HPDE6-E6E7 (cell line): ENCODE measurements around the gene SERPINA7.
"Not testable (repeated sequence)": the region's sequence is repeated elsewhere in the genome, so short reads cannot be mapped to it uniquely, and the experiment has no call there.

Source experiments
- DNase-seq: peaks from one replicate; pipeline ENCODE4 v3.0.0; 2011; ENCODE audit warnings: missing footprints; ENCODE audit errors: extremely low spot score

SERPINA7 gene

GRCh38 chrX:106038625-106039024 lies at the start of gene SERPINA7:
TSS of gene SERPINA7 (minus strand) at chrX:106038727. CDS start at chrX:106037058, 1,669 bp downstream.
- DNase-seq = no peak

- DNase-seq = no peak
Measured at GRCh38 chrX:106069048-106069447, 30.5 kb upstream of the SERPINA7 start.

- no peak for DNase-seq
Measured at GRCh38 chrX:106050054-106050453, 11.5 kb upstream of the SERPINA7 start.

GRCh38 chrX:106042296-106042695 lies 3.8 kb upstream of the SERPINA7 start:
- no peak for DNase-seq

- DNase-seq = no peak
Measured at GRCh38 chrX:106040861-106041260, 2.3 kb upstream of the SERPINA7 start.

GRCh38 chrX:106039920-106040319 lies 1.4 kb upstream of the SERPINA7 start:
- peak; percentile 4 for DNase-seq

GRCh38 chrX:106037835-106038473 lies 573 bp downstream of the SERPINA7 start:
- no peak for DNase-seq

GRCh38 chrX:106036716-106037115 lies 1.8 kb downstream of the SERPINA7 start:
- no peak for DNase-seq

- DNase-seq = no peak
Measured at GRCh38 chrX:106035064-106035463, 3.5 kb downstream of the SERPINA7 start.

GRCh38 chrX:106023947-106024346 lies 14.6 kb downstream of the SERPINA7 start:
- no peak for DNase-seq

GRCh38 chrX:106022238-106022637 lies 16.3 kb downstream of the SERPINA7 start:
- DNase-seq = no peak

GRCh38 chrX:106014119-106014775 lies 24.3 kb downstream of the SERPINA7 start:
- DNase-seq = no peak

- DNase-seq = no peak
Measured at GRCh38 chrX:106009145-106009544, 29.4 kb downstream of the SERPINA7 start.

GRCh38 chrX:106007815-106008214 lies 30.7 kb downstream of the SERPINA7 start:
- no peak for DNase-seq

- no peak for DNase-seq
Measured at GRCh38 chrX:106005684-106006083, 32.8 kb downstream of the SERPINA7 start.

- DNase-seq = not testable (repeated sequence)
Measured at GRCh38 chrX:106000609-106001008, 37.9 kb downstream of the SERPINA7 start.

- DNase-seq = no peak
Measured at GRCh38 chrX:106000203-106000602, 38.3 kb downstream of the SERPINA7 start.

GRCh38 chrX:105999294-105999693 lies 39.2 kb downstream of the SERPINA7 start:
- DNase-seq = no peak

- DNase-seq = not testable (repeated sequence)
Measured at GRCh38 chrX:105988487-105988886, 50.0 kb downstream of the SERPINA7 start.
